Stomach (tissue), 9 donors: ENCODE data around the gene YAE1. TPM values are rescaled to one million over a fixed set of nuclear protein-coding genes. Genes with fewer than 3 reads are reported as not detected.
A peak's percentile ranks its signal among the peaks of the same experiment; 100 is the strongest.

ENCODE experiments used
- DNase-seq, 2 donors: peaks; one replicate each; pipeline versions ENCODE4 v3.0.0 to v3.0.0-alpha.2; 2013 to 2019
- H3K27ac ChIP-seq, 5 donors: fragments of 200-600 bp in 4 of 5; sonication (generic) in 4 of 5; one replicate each; pipeline ENCODE4 v1.5.1; 2013 to 2019; ENCODE audit warnings: mild to moderate bottlenecking in 1 of 5, moderate library complexity in 1 of 5
- H3K27me3 ChIP-seq, 3 donors: fragments of 200-600 bp; sonication (generic); one replicate each; pipeline ENCODE4 v1.5.1; 2017 to 2019; ENCODE audit warnings: mixed run types in 1 of 3
- H3K36me3 ChIP-seq, 4 donors: fragments of 200-600 bp; sonication (generic); 1 replicate in 3 of 4; 2 replicates in 1 of 4; pipeline ENCODE4 v1.5.1; 2016 to 2019
- H3K4me1 ChIP-seq, 4 donors: fragments of 200-600 bp; sonication (generic); one replicate each; pipeline ENCODE4 v1.5.1; 2016 to 2019
- H3K4me3 ChIP-seq, 4 donors: fragments of 200-600 bp; sonication (generic) in 3 of 4; one replicate each; pipeline ENCODE4 v1.5.1; 2016 to 2019; ENCODE audit warnings: mild to moderate bottlenecking in 1 of 4
- H3K9me3 ChIP-seq, 4 donors: fragments of 200-600 bp; sonication (generic); one replicate each; pipeline ENCODE4 v1.5.1; 2016 to 2019
- CTCF ChIP-seq, 7 experiments: fragments of 450-650 bp in 4 of 7; fragments of 200-600 bp in 3 of 7; sonication (generic) in 3 of 7; IDR thresholded peaks; one replicate each; pipeline ENCODE4 v1.5.1; 2016 to 2019; ENCODE audit warnings: antibody characterized with exemption in 7 of 7, control low read depth in 2 of 7, mild to moderate bottlenecking in 1 of 7
- EP300 ChIP-seq: sonication (generic); formaldehyde crosslinking; IDR thresholded peaks from one replicate; pipeline ENCODE4 v1.6.1; 2017; ENCODE audit warnings: antibody characterized with exemption
- POLR2A ChIP-seq, 4 donors: fragments of 450-650 bp; IDR thresholded peaks; one replicate each; pipeline ENCODE4 v1.6.1; 2016; ENCODE audit warnings: antibody characterized with exemption in 4 of 4, control low read depth in 2 of 4, mild to moderate bottlenecking in 1 of 4, moderate library complexity in 1 of 4
- POLR2AphosphoS5 ChIP-seq, 3 donors: sonication (generic); formaldehyde crosslinking; IDR thresholded peaks; one replicate each; pipeline ENCODE4 v1.6.1; 2016; ENCODE audit warnings: antibody characterized with exemption in 3 of 3
- WGBS, 5 donors: extraction: QIAGEN DNeasy Blood & Tissue Kit in 3 of 5; methylation state at CpG; one replicate each; pipeline versions ENCODE4 v1.1.5 to v1.1.7; 2013 to 2018; 5-methylcytosine and 5-hydroxymethylcytosine counted together
- intact Hi-C: fragments of 100-400 bp; cut with DNase I; formaldehyde crosslinking; loops from one replicate; pipeline ENCODE4 v1.15.1; 2023; ENCODE audit warnings: low total_unique reads
- polyA plus RNA-seq, 3 donors: library from polyadenylated mRNA; stranded (reverse); fragments of 200-250 nt; gene quantifications; one replicate each; pipeline ENCODE4 v1.2.3, GENCODE V29; 2013
- total RNA-seq, 5 donors: library from RNA; depleted of rRNA; stranded (reverse); fragments of >200 nt; gene quantifications; one replicate each; pipeline versions ENCODE4 v1.1.0 to v1.2.3, GENCODE V29; 2014 to 2016
- donor health status: healthy with polysubstance abuse.
- donor health status: Bipolar disorder and iron deficiency.
- donor health status: healthy.

The YAE1 gene
- total and polyA plus RNA-seq, 8 donors, result 1.2 to 38.6 (median 21.7) TPM

- Histone ChIP-seq H3K36me3 (peaks cover 0 to 13% (median 8%) of the 10 kb centered on the region in 4 donors), H3K27ac (peak overlapping the region in 4 of 5 donors; percentile 78 to 88 (median 82)), H3K4me1 (peaks cover 7 to 25% (median 13%) of the 10 kb centered on the region in 4 donors), H3K9me3 (no peaks in the 10 kb centered on the region), H3K4me3 (peak overlapping the region; percentile 66 to 89 (median 76)), H3K27me3 (no peaks in the 10 kb centered on the region)
- peak in 1 of 2 donors; percentile 55 for DNase-seq
- TF ChIP-seq CTCF (IDR thresholded peaks at IDR 0.05) (no peak), POLR2AphosphoS5 (IDR thresholded peaks at IDR 0.05) (peak in 1 of 3 donors; percentile 49)
- intact Hi-C loops, result no loop called here
- WGBS, 5 donors, result 18 to 33% (median 26%) methylated on average over 4 of the region's 4 CpGs
Measured at GRCh38 chr7:39565538-39565937, 666 bp upstream of the YAE1 start.

- Histone ChIP-seq H3K27ac (no peak overlapping the region), H3K27me3 (no peaks in the 10 kb centered on the region), H3K9me3 (no peaks in the 10 kb centered on the region), H3K4me1 (peaks cover 7 to 25% (median 13%) of the 10 kb centered on the region in 4 donors), H3K4me3 (peak overlapping the region; percentile 66 to 89 (median 76)), H3K36me3 (peaks cover 0 to 31% (median 23%) of the 10 kb centered on the region in 4 donors)
- intact Hi-C loops, result no loop called here
- whole genome bisulfite sequencing, 5 donors, result 35 to 60% (median 48%) methylated on average over 2 of the region's 2 CpGs
- TF ChIP-seq CTCF (IDR thresholded peaks at IDR 0.05) (no peak), POLR2A (IDR thresholded peaks at IDR 0.05) (no peak), POLR2AphosphoS5 (IDR thresholded peaks at IDR 0.05) (no peak), EP300 (no peak)
- DNase-seq, result no peak
Measured at GRCh38 chr7:39567294-39567693, 1.1 kb downstream of the YAE1 start.

GRCh38 chr7:39574673-39575349, 8.6 kb downstream of the YAE1 start:
- Histone ChIP-seq H3K27me3 (no peaks in the 10 kb centered on the region), H3K4me3 (no peak overlapping the region), H3K4me1 (no peaks in the 10 kb centered on the region), H3K9me3 (no peaks in the 10 kb centered on the region), H3K27ac (no peak overlapping the region), H3K36me3 (peaks cover 0 to 77% (median 53%) of the 10 kb centered on the region in 4 donors)
- intact Hi-C loops, result no loop called here
- WGBS, 5 donors, result 82 to 100% (median 87%) methylated on average over 2 of the region's 2 CpGs
- no peak for DNase-seq
- TF ChIP-seq POLR2AphosphoS5 (IDR thresholded peaks at IDR 0.05), result no peak
- TF ChIP-seq POLR2A (IDR thresholded peaks at IDR 0.05), result no peak
- TF ChIP-seq EP300, result no peak
- no peak for TF ChIP-seq CTCF (IDR thresholded peaks at IDR 0.05)

- intact Hi-C loops, result no loop called here
- peaks cover 0 to 51% (median 29%) of the 10 kb centered on the region in 4 donors for H3K36me3 ChIP-seq
- H3K9me3 ChIP-seq, result no peaks in the 10 kb centered on the region
- TF ChIP-seq EP300 (no peak), POLR2AphosphoS5 (IDR thresholded peaks at IDR 0.05) (no peak), POLR2A (IDR thresholded peaks at IDR 0.05) (no peak), CTCF (IDR thresholded peaks at IDR 0.05) (no peak)
- no peak overlapping the region for H3K4me3 ChIP-seq
- WGBS, 5 donors, result 92 to 97% (median 95%) methylated on average over 18 to 27 of the region's 27 CpGs
- H3K27ac ChIP-seq, result no peak overlapping the region
- H3K27me3 ChIP-seq, result no peaks in the 10 kb centered on the region
- DNase-seq, result no peak
- no peaks in the 10 kb centered on the region for H3K4me1 ChIP-seq
Measured at GRCh38 chr7:39577229-39577874, 11.1 kb downstream of the YAE1 start.
